ENCODE results near the gene ODC1.

- no peak for TF ChIP-seq POLR2AphosphoS5 (IDR thresholded peaks at IDR 0.05; ENCODE audit: low read depth, low read length)
- no peak for TF ChIP-seq SMC3 (IDR thresholded peaks at IDR 0.05; ENCODE audit: low read depth, low read length)
- no peak for TF ChIP-seq TAF1 (IDR thresholded peaks at IDR 0.05; ENCODE audit: borderline replicate concordance, low read depth, low read length)
- no peak for TF ChIP-seq NFIC (IDR thresholded peaks at IDR 0.05; ENCODE audit: borderline replicate concordance)
These were observed 21.2 kb downstream of the ODC1 start for GRCh38 chr2:10426726-10427617.
